Activated CD4-positive, alpha-beta T cell treated with anti-CD3 and anti-CD28 coated beads, Interleukin-2, Interleukin-4, amounts not matched to agents 100 ng/mL and 50 ng/mL, durations not matched to agents 16 hours and 8 hours (primary cell): ENCODE results near the gene CEP68.
"Not testable (repeated sequence)": the region's sequence is repeated elsewhere in the genome, so short reads cannot be mapped to it uniquely, and the experiment has no call there.

Source experiments
- DNase-seq: peaks from one replicate; pipeline ENCODE4 v3.0.0-alpha.2; 2020; ENCODE audit warnings: low spot score

CEP68 gene

DNA sequence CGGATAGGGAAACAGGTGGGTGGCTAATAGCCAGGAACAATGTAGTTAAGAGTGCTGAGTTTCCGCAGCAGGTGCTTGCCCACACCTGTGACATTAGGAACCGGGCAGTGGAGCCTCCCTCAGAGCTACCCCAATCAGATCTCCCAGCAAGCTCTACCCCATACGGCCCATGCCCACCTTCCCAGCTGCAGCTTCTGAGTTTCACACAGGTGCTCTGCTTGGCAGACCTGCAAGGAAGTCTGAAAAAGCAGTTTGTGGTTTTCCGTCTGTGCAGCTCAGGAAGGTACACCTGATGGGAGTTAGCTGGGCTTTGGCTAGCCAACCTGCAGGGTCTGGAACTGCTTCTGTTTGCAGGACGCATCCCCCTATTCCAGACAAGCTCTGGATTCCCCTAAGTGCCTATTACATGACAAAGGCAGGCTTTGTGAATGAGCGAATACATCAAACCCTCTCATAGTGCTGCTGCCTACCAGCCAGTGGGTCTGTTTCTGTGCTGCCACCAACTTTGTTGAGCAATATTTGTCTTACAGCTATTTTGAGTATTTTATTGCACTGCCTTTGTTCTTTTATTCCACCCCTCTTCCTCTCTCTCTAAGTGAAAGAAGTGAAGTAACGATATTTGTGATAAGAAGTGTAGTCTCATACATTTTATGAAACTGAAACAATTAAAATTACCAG, 24.7 kb upstream of the CEP68 start:
- DNase-seq = no peak

DNA sequence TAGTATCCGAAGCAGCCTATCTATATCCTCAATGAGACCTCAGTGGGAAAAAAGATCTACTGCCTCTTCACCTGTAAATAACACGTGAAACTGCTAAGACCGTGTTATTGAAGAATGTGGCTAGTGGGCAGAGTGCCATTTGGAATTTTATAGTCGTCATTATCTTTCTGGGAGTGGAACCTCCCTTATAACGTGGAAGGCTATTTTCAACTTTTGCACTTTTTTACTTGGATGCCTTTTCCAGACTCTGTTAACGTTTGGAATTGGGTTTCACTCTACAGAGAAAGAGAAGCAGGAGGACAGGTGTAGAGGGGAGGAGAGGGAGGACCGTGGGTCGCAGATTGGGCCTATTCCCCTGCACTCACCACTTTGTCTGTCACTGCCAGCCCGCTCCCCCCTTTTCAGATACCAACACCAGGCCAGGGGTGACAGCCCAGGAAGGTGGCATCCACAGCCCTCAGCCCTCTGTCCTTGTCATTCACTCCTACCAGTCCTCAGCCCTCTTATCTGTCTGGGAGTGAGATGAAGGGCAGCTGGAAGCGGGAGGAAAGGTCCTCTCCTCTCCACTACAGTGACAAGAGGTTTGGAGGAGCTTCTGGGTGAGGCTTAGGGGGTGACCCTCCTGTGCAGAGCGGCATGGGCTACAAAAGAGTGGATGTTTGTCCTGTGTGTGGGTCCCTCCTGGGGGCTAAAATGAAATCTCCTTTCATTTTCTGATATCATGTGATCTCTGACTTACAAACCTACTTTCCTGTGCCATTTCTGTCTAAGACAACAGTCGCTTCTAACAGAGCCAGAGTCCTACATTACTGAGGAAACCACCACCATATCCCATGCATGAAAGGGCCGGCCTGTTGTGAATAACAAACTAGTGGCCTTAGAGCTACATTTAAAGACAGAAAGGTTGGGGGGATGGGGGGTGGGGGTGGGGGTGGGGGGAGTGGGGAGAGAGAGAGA, 23.9 kb upstream of the CEP68 start:
- no peak for DNase-seq

DNA sequence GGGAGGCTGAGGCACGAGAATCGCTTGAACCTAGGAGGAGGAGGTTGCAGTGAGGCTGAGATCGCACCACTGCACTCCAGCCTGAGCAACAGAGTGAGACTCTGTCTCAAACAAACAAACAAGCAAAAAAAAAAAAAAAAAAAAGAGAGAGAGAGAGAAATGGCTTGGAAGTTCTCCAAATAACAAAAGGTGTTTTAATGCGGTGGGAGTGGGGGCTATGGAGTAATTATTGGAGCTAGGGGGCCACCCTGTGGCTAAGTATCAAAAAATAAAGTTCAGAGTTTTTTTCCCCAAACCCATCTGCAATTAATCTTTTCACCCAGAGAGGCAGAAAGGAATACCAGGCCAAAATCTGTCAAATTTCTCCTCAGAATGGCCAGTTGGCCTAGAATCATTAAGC, 23.0 kb upstream of the CEP68 start:
- no peak for DNase-seq

DNA sequence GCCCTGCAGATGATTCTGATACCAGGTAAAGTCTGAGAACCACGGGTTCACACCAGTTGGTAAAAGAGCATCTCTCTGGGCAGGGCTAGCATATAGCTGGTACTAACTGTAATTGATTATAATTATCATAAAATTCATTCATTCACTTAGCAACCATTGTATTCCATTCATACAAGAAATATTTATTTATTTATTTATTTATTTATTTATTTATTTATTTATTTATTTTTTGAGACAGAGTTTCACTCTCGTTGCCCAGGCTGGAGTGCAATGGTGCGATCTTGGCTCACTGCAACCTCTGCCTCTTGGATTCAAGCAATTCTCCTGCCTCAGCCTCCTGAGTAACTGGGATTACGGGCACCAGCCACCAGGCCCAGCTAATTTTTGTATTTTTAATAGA, 22.5 kb upstream of the CEP68 start:
- DNase-seq = not testable (repeated sequence)

DNA sequence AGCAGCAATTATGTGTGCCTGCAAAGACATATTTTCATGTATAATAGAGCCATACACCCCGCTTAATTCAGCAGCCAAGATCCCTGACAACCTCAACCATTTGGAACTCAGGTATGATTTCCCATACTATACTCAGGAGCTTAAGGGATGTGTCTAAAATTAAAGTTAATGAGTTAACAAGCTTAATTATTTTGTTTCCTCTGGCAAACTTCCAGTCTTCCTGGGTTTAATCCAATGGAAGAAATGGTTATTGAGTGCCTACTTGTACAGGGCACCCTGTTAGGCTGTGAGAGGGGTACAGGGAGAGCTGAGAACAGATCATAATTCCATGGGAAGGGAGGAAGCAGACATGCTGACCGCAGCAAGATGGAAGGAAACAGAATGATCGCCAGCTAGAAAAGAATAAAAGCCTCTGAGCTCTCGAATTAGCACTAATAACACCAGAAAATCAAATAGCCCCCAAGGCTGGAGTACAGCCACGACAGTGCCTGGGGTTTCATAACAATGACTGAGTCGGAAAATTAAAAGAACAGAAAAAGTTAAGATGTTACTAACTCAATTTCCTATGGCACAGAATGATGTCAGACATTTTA, 20.8 kb upstream of the CEP68 start:
- DNase-seq = no peak

DNA sequence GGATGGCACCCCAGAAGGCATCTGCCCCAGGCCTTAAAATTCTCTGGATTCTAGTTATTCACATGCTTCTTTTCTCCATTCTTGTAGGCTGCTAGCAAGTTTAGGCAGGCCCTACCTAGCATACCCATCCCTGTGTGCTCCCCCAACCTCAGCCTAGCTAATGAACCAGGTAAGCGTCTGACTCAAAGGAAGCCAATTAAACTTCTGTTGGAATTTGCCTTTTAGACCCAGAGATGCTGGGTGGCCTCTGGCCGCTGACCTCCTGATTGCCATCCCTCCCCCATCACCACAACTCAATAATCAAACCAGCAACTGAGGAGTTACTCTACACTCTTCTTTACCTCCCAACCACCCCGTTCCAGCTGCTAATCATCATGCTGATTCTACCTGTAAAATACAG, 19.0 kb upstream of the CEP68 start:
- no peak for DNase-seq

DNA sequence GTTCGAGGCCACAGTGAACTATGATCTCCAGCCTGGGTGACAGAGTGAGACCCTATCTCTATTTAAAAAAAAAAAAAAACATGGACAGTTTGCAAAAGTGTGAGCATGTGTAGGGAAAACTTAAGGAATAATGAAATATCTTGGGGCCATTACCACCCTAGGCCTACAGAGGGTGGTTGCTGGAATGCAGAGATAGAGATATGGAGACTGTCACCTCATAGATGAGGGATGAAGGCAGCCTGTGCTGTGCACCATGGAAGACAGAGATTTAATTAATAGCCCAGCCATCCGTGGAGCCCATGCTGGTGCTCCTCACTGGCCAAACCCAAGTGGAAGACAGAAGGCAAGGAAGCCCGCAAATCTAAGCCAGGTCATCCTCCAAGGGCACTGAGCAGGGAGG, 16.6 kb upstream of the CEP68 start:
- no peak for DNase-seq

DNA sequence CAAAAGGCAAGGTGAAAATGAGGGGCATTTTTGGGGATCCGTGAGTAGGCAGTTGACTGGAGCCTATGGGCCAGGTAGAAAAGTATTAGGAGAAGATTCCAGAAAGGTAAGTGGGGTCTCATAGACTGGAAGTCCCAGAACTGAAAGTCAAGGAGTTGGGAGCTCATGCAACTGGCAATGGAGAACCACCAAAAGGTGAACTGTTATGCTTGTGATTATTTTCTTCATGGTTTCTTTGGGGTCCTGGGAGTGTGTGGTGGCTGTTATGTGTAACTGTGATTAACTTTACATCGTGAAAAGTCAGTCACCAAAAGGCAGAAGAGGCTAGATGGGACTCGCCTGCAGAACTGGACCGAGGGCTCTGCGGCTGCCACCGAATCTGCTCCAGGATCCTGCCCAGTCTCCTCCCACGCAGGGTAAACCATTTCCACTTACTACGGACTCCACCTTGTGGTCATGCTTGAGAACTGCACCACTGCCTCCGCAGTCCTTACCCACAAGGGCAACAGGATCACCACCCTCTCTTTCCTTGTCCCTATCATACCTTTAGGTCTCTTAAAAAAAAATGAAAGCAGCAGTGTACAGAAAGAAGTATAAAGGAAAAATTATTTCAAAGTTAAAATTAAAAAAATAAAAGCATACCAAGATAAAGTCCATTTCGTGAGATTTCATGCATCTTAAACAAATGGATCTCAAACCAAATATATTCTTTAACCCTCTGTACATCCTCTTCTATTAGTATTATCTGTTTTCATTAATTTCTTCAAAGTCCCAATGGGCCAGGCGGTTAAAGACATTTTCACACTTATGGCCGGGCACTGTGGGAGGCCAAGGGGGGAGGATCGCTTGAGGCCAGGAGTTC, 15.6 kb upstream of the CEP68 start:
- DNase-seq = peak; percentile 84

DNA sequence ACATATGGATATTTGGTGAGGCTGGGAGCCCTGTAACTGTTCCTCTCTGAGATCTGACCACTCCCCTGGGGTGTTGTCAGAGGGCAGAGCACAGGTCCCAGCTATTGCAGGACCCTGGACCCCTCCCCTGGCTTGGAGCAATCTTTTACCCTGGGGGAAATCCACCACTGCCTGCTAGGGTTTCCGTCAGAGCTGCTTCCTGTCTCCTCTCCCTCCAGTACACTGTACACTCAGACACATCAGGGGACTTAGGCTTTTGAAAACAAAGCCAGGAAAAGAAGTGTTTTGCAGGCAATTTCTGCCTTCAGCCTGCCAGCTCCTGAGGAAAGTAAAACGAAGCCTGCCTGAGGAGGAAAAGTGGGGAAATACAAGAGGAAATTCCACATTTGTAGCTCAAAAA, 13.2 kb upstream of the CEP68 start:
- no peak for DNase-seq

DNA sequence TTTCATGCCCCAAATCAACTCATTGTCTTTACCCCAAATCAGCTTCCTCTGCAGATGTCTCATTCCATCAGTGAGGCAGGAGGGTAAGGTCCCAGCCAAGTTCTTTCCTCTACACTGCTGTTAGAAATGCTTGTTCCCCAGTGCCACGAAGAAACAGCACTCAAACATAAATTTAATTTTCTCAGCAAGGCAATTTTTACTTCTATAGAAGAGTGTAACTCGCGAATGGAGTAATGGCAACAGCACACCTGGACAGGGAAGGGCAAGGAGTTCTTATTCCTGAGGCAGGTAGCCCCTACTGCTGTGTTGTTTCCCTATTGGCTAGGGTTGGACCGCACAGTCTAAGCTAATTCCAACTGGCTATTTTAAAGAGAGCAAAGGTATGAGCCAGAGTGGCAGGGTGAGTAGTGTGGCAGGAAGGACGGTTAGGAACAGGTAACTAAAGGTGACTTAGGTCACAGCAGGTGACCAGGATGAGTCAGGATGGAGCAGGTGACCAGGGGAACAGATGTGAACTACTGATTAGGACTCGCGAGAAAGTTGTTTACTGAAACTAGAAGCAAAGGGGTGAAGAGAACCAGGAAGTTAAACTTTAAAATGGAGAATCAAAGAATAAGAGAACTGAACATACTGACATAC, 12.0 kb upstream of the CEP68 start:
- DNase-seq = no peak

DNA sequence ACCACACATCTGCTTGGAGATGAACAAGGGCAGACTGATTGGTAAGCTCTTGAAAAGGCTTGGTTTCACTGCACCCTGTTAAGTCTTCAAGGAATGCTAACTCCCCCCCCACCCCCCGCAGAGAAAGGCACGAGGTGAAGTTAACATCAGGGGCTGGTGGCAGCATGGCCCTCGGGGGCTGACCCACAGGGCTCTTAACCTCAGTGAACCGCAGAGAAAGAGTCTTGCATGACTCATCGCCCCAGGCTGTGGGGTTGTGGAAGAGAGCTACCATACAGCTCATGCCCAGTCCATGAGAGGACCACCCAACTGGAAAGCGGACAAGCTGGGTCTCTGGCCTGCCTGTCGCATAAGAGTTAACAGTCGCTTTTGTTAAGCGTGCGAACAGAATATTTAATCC, 10.6 kb upstream of the CEP68 start:
- DNase-seq = no peak

DNA sequence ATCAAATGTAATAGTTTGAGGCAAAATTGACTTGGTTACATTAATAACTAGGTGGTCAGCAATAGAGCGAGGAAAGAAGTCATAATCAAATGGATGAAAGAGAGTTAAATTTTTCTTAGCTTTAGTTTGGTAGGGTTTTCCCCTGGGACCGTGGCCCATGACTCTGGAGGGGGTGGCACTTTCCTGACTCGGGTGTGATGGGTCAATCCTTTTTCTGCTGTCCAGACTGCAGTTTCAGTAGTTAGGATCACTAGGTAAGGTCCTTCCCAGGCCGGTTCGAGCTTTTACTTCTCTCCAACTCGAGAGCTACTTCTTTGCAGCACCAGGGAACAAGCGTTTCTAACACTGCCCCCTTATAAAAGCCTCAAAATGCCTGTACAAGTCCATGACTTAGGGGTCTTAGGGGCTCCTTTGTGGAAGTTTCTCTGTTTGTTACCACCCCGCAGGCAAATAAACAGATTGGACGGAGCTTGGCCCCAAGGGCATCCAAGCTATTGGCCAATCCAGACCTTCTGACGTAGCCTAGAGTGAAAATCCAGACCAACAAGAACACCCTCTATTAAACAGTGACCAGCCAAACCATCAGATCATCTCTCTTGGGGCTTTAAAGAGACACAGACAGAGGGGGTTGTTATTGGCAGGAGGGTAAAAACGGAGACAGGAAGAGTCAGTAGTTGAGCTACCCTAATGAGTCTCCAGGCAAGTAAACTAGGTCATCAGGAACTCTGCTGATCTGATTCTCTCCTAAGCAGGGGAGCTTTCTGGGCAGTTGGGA, 9.4 kb upstream of the CEP68 start:
- DNase-seq = no peak

DNA sequence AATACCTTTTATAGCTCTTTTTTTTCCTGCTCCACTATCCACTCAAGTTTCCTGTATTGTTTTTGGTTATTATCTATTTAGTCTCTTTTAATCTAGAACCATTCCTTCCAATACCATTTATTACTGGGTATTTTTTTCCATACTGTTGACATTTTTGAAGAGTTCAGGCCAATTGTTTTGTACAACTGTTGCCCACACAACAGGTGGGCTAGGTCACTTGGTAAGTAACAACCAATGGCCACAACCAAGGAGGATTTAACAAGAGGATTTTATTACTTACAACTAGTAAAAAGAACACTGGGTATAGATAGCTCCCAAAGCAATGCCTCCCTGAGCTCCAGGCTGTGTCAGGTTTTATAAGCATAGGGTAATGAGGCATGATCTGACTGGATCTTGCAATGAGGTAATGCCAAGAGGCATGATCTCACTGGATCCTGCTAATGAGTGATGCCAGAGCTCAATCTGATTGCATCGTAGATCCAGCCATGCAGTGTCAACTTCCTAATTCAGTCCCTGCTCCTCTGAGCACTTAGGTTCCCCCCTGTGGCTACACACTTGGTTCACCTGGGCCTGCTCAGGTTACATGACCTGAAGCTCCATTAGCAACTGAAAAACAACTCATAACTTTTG, 7.1 kb upstream of the CEP68 start:
- DNase-seq = no peak

DNA sequence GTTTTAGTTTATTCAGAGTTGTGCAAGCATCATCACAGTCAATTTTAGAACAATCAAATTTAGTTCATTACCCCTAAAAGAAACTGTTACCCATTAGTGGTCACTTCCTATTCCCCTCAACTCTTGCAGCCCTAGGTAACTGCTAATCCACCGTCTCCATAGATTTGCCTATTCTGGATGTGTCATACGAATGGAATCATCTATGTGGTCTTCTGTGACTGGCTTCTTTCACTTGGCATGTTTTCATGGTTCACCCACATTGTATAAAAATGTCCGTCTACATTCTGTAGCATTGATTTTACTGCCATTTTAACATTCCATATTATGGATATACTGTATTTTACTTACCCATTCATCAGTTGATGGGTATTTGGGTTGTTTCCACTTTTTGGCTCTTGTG, 5.3 kb upstream of the CEP68 start:
- no peak for DNase-seq

DNA sequence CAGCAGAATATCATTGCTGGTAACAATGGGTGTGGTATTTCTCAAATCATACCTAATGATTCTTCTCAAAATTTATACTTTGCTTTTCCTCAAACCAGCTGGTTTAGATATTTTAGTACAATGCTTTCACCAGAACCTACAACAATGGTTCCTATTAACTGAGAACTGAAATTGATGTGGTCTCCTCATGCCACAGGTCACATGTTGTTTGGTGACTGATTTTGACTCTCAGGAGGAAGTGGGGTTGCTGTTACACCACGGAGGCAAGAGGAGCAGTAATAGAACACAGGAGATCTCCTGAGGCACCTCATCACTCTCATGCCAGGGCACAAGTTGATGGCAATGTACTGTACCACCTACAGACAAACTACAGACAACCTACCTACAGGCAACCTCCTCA, 3.0 kb upstream of the CEP68 start:
- peak; percentile 68 for DNase-seq

DNA sequence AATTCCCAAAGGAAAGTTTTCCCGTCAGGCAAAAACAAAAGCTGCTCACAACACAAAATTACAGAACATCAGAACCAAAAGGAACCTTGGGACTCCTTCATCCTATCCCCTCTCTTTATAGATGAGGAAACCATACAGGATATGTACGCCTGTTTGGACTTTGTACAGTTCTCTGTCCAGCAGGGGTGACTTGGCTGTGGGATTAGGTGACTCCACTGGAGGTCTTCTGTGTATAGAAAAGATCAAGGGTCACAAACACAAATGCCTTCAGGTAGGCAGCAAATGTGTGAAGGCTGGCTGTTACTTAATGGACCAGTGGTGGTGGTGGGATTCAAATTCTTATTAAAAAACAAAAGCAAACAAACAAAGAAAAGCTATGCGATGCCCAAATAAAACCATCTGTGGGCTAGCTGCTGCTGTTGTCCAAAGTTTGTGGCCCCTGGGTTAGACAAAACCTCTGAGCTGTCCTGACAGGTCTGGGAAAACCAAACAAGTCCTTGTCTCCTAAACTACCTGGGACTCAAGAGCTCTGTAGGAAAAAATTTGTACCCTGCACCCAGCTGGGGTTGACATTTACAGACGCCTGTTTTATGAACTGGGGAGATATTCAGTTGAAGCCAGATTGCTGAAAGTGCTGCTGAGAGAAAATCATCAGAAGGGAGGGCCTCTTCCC, 1.3 kb upstream of the CEP68 start:
- DNase-seq = no peak

DNA sequence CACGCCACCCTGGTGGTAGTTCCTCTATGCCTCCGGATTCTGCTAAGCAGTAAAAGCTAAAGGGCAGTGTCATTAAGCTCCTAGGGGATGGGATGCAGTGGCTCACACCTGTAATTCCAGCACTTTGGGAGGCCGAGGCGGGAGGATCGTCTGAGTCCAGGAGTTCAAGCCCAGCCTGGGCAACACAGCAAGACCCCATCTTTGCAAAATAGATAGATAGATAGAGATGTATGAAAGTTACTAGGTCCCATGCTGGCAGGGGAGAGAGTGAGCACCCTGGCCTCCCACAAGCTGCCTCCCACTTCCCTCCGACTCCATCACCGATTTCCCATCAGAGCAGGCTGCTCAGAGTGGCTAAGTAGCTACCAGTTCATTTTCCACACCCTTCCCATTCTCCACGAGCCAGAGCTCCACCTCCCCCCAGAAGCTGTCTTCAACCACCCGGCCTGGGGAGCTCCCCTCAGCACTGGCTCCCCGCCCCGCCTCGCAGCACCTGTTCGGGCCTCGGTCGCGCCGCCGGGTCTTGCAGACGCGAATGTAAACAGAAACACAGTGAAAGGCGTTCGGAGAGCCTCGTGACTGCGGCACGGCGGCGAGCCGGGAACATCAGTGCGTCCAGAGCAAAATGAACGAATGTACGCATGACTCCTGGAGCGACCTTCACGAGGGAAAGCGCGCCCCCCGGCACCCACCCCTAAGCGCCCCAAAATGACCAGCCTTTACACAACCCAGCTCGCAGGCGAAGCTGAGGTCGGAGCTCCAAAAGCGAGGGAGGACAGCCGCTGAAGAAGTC, 598 bp upstream of the CEP68 start:
- DNase-seq = no peak

DNA sequence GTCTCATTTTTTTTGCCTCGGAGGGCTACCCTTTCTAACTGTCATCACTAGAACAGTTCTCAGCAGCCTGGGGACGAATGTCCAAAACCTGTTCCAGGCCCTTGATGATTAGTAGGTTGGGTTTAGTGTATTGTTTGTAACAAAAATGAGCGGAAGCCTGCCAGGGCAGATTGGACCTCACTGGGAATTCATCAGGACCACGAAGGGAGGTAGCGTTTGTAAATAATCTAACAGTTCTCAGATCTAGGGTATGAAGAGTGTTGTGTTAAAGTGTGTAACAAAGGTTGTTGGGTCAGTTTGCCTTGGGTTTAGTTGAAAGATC, 799 bp downstream of the CEP68 start:
- no peak for DNase-seq

DNA sequence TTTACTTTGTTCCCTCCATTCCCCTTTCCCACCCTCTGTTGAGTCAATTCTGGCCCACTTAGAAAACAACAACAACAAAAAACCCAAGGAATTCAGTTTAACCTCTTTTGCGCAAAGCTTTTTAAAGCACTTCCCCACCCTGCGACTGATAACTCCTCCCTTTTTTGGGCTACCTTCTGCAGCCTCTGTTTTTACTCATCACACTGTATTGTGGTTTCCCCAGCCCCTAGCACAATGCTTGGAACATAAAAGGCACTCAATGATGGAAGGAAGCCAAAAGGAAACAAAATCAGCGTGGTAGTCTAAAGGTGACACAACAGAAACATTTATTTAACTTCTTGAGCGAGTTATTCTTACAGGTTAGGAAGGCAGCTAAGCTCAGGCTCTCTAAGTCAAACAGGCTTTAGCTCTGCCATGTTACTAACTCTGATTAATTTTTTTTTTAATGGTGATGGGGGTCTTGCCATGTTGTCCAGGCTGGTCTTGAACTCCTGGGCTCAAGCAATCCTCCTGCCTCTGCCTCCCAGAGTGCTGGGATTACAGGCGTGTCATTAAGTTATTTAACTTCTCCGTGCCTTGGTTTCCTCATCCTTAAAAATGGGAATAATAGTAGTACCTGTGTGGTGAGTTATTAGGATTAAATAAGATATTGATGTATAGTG, 1.3 kb downstream of the CEP68 start:
- peak; percentile 85 for DNase-seq
